ENCODE measurements around the gene FAM72C.
"Not testable (repeated sequence)": the region's sequence is repeated elsewhere in the genome, so short reads cannot be mapped to it uniquely, and the experiment has no call there.

The FAM72C gene

DNA sequence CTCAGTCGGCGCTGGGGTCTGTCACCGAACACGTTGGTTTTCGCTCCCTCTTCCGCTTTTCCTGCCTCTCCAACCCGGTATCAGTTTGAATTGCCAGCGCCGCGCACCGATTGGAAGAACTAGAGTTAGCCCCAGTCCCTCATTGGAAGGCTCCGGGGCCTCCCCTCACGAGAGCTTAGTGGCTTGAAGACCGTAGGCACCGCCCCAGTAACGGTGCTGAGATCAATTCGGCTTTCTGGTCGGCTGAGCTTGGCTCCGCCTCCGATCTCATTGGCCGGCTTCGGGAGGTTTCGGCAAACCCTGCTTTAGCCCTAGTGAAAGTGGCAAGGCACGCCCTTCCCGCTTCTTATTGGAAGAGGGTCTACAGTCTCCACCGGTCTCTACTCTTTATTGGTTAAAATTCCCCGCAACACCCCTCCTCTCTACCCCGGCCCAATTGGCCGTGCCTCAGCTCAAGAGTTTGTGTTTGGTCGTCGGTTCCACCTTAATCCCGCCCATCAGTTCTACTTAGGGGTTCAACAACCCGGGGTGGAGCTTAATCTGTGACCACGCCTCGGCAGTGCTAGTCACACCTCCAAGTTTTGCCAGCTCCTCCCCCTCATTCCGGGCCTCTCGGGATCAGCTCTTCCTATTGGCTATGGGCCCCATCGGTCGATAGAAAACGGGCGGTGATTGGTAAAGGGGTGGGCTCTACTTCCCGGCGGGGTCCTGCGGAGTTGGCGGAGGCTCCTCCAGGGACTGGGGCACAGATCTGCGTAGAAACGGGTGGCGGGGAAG is at the start of gene FAM72C:
FAM72C (minus strand) TSS at position 63 of the 777 bp plus-strand sequence. CDS start 845 bp downstream, outside the sequence.
- DNase-seq, result not testable (repeated sequence)

DNA sequence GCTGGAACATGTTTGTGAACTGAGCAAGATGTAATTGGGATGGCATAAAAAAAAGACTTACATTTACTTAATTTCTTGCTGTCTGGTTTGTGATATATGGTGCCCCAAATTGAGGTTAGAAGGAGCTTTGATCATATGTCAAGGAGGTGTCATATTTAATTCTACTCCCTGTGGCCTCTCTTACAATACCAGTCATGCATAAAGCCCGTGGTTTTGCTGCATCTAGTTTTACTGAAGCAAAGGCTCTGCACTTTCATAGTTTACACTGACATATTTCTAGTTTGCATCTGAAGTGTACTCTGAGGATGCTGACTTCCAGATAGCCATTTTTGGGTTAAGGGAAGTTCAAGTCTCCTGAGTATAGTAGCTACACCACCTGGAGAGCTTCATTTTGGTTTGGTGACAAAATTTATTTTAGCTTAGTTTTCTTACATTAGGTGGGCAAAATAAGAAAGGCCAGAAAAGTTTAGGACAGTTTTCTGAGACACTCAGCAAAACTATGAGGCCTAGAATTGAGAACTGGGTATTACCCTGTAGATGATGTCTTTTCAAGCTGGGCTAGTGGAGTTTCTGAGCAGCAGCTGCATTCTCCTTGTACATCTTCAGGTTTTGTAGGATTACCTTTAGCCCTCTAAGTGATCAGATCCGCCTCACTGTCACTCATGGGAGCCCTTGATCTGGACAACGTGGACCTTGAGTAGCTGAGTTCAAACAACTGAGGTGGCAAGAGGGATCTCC is 48.4 kb upstream of the FAM72C start:
- DNase-seq, result not testable (repeated sequence)

DNA sequence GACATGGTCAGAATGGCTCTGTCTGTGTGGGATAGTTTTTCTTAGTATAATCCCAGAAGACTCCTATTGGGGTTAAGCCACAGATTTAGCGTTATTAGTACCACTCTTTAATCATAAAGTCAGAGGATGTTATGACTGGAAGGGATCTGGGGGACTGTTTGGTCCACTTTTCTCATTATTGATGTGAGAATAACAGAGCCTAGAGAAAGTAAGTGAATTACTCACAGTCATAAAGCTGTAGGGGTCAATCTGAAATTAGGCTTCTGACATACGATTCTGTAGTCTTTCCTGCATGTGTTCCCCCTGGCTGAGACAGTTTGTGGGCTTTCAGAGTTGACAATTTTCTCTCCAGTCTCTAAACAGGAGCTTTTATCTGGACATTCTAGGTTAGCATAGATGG is 47.3 kb upstream of the FAM72C start:
- DNase-seq, result not testable (repeated sequence)

DNA sequence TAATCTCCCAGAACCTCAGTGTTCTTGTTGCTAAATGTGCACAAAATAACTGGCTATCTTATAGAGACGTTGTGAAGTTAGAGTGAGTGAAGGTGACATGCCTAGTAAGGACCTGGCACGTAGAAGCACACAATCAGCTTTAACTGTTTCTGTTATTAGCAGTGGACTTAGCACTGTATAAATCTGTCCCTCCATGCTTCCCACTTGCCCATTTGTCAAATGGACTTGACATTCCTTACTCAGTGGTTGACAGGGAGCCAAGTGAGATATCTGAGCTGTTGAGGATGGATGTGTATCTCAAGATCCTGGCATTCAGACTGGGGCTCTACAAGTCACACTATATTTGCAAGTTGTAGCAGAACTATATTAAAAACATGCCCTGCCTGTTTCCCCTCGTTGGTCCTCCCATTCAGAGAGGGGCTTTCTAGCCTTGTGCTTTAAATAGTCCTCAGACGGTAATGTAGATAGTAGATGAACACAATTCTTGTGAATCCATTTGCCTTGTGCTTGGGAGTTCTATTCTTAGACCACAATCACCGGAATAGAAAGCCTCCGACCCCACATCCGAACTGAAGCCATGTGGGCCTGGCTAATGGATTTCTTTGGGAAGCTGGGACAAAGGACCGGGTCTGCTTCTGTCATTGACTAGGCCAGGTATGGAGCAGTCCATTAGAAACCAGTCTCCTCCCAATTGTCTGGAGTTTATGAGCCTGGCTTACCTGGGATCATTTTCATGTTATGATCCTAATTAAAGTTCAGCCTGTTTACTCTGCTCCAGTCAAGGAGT is 43.6 kb upstream of the FAM72C start:
- not testable (repeated sequence) for DNase-seq

DNA sequence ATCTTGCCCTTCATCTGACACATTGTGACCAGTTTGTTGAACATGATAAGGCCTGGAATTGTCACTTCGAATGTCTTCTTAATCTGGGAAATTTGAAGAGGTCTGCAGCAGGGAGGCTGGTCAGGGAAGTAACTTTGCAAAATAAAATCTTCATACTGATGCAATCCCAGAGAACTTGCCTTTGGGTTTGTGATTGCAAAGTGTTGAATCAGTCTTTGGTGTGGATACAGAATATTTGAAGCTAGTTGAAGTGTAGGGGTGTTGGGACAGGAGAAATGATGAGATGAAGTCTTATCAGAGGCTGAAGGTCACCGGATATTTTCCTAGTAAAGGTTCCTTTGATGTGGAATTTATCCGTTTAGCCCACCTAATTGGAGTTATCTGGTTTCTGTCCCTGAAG is 42.7 kb upstream of the FAM72C start:
- not testable (repeated sequence) for DNase-seq

DNA sequence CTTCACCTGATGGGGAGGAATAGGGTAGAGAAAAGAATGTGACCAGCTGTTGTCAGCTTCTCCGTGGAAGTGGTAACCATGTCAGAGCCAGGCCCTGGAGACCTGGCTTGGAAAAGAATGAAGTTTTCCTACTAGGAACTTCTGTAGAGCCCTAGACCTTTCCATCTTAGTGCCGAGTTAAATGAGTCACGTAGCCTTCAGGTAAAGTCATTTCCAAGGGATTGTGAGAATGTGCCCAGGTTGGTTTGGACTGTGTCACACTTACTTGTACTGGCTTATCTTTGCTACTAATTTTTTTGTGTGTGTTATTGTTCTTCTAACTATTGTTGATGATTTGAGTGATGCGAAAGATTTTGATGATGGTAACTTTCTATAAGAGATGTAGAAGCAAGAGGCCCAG is 42.3 kb upstream of the FAM72C start:
- DNase-seq, result not testable (repeated sequence)

DNA sequence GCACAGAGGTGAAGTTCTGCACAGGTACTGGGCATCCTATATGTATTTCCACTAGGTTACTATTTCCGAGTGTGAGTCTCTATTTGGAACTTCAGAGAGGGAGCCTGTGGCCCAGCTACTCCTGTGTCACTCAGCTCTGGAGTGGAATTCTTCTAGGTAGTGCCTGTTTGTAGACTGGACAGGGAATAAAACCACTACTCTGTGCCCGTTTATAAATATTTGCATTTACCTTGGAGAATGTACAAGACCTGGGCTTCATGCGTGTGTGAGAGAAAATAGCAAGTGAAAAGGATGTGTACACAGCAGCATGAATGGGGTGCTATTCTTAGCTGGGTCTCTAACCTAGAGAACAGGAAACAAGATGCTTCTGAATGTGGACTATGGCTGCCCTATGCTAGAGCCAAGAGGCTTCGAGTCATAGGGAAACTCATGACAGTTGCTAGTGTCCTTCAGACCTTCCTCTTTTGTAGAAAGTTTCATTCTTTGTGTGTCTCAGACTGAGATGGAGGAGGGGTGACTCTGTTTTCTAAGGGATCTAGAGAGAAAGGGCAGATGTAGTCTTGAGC is 40.5 kb upstream of the FAM72C start:
- DNase-seq, result not testable (repeated sequence)

DNA sequence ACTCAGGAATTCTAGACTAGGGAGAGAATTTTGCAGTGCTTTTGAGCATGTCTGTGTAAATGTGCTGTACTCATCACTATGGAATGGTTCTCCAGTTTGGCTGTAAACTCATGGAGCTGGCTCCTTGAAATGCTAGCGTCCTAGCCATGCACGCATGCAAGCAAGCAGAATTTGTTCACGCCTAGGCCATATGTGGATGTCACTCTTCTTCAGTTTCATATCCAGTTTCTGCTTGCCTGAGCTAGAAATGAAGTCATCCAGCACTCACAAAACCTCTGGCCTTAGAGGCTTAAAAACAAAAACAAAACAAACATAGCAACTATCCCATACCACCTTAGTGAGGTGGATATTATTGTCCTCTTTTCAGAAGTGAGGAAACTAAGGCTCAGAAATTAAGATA is 37.6 kb upstream of the FAM72C start:
- not testable (repeated sequence) for DNase-seq

DNA sequence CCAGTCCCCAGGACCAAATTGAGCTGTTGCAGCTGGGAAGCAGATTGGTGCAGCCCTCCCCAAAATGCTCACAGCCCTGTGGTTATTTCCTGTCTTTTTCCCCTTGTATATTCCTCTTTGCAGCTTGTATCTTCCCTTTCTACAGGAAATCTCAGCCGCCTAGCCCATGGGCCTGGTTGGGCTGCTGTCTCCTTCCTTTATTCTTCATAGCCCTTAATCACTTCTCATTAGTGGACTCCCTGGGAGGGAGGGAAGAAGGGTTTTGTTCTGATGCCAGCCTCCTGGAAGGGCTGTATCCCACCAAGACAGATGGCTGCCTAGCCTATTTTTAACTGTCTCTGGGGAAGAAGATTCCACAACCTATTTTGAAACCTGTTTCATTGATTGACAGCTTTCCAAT is 32.5 kb upstream of the FAM72C start:
- DNase-seq, result not testable (repeated sequence)

DNA sequence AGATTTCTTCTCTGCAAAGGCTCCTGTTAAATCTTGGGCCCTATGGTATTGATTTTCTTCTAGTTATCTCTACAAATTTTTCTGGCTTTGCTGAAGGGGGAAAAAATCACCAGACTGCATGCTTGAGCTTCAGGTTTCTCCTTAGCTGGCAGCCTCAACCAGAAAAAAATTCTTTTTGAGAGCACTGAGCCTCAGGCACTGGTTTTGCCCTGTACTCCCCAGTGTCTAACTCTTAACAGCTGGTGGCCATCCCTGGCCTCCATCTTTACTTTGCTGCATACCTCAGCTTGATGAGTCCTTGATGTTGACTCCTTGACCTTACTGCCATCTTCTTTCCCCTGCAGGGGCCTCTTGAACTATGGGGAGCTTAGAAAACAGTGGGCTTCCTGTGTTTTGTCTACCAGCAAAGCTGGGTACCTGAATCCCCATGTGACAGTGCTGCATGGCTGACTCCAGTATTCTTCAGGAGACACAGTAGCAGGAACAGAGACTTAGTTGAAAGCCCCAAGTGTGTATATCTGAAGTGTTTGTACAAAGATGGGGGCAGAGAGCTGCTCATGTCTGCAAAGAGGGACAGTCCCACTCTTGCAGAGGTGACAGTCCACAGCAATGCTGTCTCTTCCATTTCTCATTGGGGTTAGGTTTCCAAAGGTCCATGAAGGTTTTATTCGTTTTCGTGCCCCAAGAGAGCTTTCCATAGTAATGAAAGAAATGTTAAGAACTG is 31.7 kb upstream of the FAM72C start:
- not testable (repeated sequence) for DNase-seq

DNA sequence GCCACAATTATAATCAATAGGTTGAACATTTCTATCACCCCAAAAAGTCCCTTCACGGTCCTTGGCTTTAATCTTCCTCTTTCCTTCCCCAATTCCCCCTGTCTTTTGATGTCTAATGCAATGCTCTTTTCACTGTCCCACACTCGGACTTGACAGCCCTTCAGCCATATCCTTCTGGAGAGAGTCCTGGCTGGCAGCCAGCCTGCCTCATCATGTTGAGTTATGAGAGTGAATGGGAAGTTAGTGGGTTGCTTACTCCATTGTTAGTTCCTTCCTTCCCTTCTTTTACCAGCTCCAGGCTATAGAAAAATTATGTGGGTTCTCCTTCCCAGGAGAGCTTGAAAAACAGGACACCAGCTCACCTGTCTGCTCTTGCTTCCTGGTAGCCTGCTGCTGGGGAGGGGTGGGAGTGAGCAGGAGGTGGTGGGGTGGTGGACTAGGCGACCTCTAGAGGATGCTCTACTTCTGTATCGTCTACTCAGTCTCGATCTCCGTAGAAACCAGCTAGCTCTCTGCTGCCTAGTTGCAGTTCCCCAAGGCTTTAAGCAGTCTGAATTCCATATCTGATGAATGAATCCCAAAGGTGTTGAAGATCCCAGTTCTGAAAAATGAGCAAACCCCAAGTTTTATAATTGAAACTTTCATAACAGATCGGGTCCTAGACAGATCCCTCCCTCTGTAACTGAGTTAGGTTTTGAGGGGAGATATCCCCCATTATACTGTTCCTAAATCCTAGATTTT is 30.5 kb upstream of the FAM72C start:
- DNase-seq, result not testable (repeated sequence)

DNA sequence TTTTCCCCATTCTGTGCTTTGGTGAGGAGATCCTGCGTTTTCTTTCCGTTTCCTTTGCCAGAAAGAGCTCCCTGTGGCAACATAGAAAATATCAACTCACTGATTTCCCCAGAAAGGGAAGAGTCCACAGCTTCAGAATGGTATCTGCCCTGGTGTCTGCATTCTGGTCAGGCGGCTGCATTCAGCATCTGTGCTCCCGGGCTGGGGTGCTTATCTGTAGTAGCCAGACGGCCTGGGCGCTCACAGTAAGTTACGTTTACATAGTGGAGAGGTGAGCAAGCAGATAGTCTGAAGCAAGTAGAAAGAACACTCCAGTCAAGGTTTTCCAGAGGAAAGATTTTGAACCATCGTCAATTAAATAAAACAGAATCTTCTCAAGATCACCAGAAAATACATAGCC is 29.3 kb upstream of the FAM72C start:
- DNase-seq, result not testable (repeated sequence)

DNA sequence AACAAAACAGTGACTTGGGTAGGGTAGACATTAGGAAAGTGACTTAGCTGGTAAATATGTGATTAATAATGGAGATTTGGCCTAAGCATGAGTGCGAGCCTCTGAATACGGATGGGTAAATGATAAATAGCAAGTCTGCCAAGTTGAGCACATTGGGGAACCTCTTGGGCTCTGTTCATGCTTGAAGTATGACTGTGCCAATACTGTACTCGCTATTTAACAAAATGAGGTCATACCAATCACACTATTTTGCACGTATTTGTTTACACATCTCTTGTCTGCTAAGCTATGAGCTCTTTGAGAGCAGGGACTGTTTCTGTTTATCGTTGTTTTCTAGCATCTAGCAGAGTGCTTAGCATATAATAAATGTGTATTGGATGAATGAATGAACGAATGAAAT is 24.2 kb upstream of the FAM72C start:
- not testable (repeated sequence) for DNase-seq

DNA sequence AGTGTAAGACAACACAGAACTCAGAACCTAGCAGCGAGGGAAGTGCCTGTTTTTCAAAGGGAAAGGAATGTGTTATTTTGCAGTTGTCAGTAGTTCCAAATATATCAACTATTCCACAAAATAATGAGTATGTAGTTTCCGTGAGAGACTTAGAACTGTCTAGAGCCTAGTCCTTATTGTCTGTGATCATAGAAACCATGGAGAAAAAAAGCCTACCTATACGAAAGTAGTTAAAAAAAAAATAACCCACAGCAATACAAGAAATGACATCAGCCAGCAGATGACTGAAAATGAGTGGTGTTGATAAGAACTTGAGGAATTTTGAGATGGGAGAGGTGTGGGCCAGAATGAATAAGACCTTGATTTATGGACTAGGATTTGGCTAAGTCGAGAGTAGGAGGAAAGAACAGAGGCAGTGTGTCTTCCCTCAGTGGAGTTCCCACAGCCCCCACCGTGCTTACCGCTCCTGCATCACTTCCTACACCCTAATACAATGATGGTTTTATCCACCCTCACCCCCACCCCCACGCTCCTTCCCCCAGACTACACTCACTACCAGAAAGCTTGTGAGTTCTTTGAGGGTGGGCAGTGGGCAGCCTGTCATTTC is 21.6 kb upstream of the FAM72C start:
- DNase-seq, result not testable (repeated sequence)

DNA sequence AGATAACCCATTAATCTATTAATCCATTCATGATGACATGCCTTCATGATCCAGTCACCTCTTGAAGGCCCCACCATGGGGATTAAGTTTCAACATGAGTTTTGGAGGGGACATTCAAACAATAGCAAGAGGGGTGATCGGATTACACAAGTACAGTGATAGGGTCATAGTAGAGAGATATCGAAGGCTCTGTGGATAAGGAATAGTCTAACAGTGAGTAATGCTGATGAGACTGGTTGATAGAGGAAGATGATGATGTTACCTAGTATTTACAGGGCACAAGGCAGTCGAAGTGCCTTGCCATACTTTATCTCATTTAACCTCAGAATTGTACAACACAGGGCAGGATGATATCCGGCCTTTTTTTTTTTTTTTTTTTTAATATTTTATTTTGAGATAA is 18.9 kb upstream of the FAM72C start:
- not testable (repeated sequence) for DNase-seq

DNA sequence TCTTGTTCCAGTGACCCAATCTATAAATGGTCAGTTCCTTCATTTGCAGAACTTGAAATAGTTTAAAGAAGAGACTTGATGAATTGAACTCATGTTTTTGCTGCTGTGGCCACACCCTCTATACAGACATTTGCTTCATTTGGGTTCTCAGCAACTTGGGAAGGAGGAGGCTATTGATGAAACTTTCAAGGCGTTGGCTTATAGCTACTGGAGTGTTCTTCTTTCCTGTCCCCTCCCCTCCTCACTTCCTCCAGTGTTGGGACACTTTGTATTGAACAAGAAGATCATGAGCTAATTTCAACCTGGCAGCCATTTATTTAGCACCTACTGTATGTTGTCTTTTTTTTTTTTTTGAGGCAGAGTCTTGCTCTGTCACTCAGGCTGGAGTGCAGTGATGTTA is 17.9 kb upstream of the FAM72C start:
- DNase-seq, result not testable (repeated sequence)

DNA sequence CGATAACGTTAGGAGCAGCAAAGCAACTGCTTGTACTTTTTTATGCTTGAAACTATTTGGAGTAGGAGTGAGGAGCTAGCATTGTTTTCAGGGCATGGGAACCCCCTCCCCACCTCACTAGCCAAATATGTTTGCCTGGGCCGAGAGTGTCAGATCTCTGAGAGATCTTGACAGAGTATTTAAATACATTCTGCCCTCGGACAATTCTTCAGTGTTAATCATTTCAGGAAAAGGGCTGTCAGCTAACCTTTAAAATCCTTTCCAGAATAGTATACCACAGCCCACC is 17.6 kb upstream of the FAM72C start:
- not testable (repeated sequence) for DNase-seq

DNA sequence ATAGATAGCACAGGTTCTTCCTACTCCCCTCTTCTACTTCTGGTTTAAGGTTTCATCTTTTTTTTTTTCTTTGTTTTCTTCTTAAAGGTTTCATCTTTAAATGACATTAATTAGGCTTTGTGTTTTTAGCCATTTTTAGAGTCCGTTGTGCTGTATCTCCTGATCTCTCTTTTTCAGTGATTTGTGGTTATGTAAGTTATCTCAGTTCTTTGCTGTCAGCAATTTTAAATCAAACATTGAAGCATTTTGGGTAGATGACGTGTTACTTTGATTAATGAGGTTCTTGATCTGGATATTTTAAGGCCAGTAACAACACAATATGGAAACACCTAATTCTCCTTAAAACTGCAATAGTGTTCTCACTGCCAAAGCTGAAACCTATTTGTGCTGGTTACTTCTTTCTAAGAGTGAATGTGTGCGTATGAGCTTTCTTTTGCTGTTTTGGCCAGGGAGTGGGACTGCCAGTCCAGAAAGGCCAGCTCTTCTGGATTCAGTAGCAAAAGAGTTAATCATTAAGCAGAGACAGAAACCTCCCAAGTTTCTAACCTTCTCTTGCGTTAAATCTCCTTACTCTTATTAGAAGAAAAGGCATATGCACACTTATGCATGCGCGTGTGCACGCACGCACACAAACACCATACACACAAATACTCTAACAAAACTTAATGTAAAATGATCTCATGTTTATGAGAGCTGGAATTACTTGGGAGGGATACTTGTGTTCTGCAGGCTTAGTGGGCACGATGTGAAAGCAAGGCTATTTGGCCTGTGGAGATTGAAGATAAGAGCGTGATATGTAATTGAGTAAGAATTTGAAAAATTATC is 17.0 kb upstream of the FAM72C start:
- DNase-seq, result not testable (repeated sequence)

DNA sequence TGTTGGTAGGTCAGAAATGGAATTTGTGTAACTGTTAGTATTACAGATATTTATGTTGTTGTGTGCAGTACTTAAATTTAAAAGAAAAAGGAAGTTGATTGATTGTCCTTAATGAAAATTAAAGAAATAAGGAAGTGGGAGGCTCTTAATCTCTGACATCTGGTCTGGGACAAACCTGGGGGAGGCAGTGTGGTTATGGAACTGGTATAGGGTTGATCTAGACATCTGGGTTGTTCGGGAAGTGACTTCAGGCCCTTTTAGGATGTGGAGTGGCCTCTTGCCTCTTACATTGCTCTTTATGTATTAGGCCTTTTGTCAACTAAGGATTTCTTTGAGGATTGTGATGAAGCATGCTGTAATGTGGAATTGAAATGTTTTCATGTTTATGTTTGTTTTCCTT is 16.1 kb upstream of the FAM72C start:
- DNase-seq, result not testable (repeated sequence)

All from NCI-H1105 (cell line).